Neuronal stem cell (in vitro differentiated cells): ENCODE results near the gene IQUB.
"Not testable (repeated sequence)": the region's sequence is repeated elsewhere in the genome, so short reads cannot be mapped to it uniquely, and the experiment has no call there.

Source experiments
- DNase-seq: peaks from one replicate; pipeline ENCODE4 v3.0.0-alpha.2; 2013; ENCODE audit warnings: low spot score
- H2AFZ ChIP-seq: one replicate; pipeline ENCODE4 v1.6.1; 2013; ENCODE audit warnings: mild to moderate bottlenecking, low read length, inconsistent platforms
- H2AK5ac ChIP-seq: 2 replicates; pipeline ENCODE4 v1.6.1; 2013; ENCODE audit warnings: low read depth, mild to moderate bottlenecking, inconsistent platforms, low read length, moderate library complexity, mixed read lengths
- H2BK120ac ChIP-seq: 2 replicates; pipeline ENCODE4 v1.6.1; 2013; ENCODE audit warnings: low read depth, mild to moderate bottlenecking, inconsistent platforms, low read length, moderate library complexity, mixed read lengths
- H2BK12ac ChIP-seq: one replicate; pipeline ENCODE4 v1.6.1; 2013; ENCODE audit warnings: low read length, inconsistent platforms
- H2BK15ac ChIP-seq: 2 replicates; pipeline ENCODE4 v1.6.1; 2013; ENCODE audit warnings: mild to moderate bottlenecking, low read length, inconsistent platforms, mixed read lengths
- H2BK5ac ChIP-seq: one replicate; pipeline ENCODE4 v1.6.1; 2013; ENCODE audit warnings: inconsistent platforms, mild to moderate bottlenecking, low read length, moderate library complexity
- H3K14ac ChIP-seq: one replicate; pipeline ENCODE4 v1.6.1; 2013; ENCODE audit warnings: low read length, inconsistent platforms
- H3K18ac ChIP-seq: 2 replicates; pipeline ENCODE4 v1.6.1; 2013; ENCODE audit warnings: low read length, inconsistent platforms
- H3K23ac ChIP-seq: 2 replicates; pipeline ENCODE4 v1.6.1; 2013; ENCODE audit warnings: low read depth, mild to moderate bottlenecking, mixed read lengths, low read length, inconsistent platforms; ENCODE audit not compliant: poor library complexity
- H3K27ac ChIP-seq: replicated peaks from 3 replicates; pipeline ENCODE4 v1.5.1; 2013; ENCODE audit warnings: low read length, inconsistent platforms
- H3K27me3 ChIP-seq, 3 experiments: 2 replicates each; pipeline ENCODE4 v1.6.1; 2013; ENCODE audit warnings: low read length in 3 of 3, mild to moderate bottlenecking in 2 of 3, inconsistent platforms in 1 of 3, low read depth in 1 of 3, mixed read lengths in 1 of 3, moderate library complexity in 1 of 3; ENCODE audit not compliant: control insufficient read depth in 3 of 3, insufficient read depth in 3 of 3
- H3K36me3 ChIP-seq, 2 donors: replicated peaks in 1 of 2; 2 replicates each; pipeline ENCODE4 v1.6.1; 2013; ENCODE audit warnings: low read length in 2 of 2; ENCODE audit not compliant: control insufficient read depth in 2 of 2, insufficient read depth in 2 of 2
- H3K4ac ChIP-seq: 2 replicates; pipeline ENCODE4 v1.6.1; 2013; ENCODE audit warnings: inconsistent platforms, mild to moderate bottlenecking, low read length, moderate library complexity
- H3K4me1 ChIP-seq, 2 donors: 1 replicate in 1 of 2; 2 replicates in 1 of 2; pipeline ENCODE4 v1.6.1; 2013; ENCODE audit warnings: low read length in 2 of 2, low read depth in 1 of 2; ENCODE audit not compliant: control insufficient read depth in 2 of 2, insufficient read depth in 1 of 2
- H3K4me2 ChIP-seq: one replicate; pipeline ENCODE4 v1.6.1; 2013; ENCODE audit warnings: mild to moderate bottlenecking, low read length, inconsistent platforms; ENCODE audit not compliant: insufficient read depth, poor library complexity, severe bottlenecking
- H3K4me3 ChIP-seq, 2 donors: 2 replicates each; pipeline ENCODE4 v1.5.1; 2013; ENCODE audit warnings: low read length in 2 of 2, mild to moderate bottlenecking in 2 of 2, inconsistent platforms in 1 of 2, moderate library complexity in 1 of 2
- H3K79me1 ChIP-seq: one replicate; pipeline ENCODE4 v1.6.1; 2013; ENCODE audit warnings: low read depth, mild to moderate bottlenecking, inconsistent platforms, low read length, moderate library complexity
- H3K9ac ChIP-seq: one replicate; pipeline ENCODE4 v1.6.1; 2013; ENCODE audit warnings: mild to moderate bottlenecking, low read depth, low read length, inconsistent platforms; ENCODE audit not compliant: poor library complexity
- H3K9me3 ChIP-seq, 2 donors: replicated peaks in 1 of 2; 2 replicates each; pipeline versions ENCODE3 to v1.6.1; 2013; ENCODE audit warnings: low read length in 2 of 2, mild to moderate bottlenecking in 2 of 2, inconsistent platforms in 1 of 2, low read depth in 1 of 2, mixed read lengths in 1 of 2, moderate library complexity in 1 of 2; ENCODE audit not compliant: control insufficient read depth in 2 of 2, insufficient read depth in 1 of 2
- H4K8ac ChIP-seq: one replicate; pipeline ENCODE4 v1.6.1; 2013; ENCODE audit warnings: low read depth, mild to moderate bottlenecking, inconsistent platforms, low read length, moderate library complexity
- H4K91ac ChIP-seq: one replicate; pipeline ENCODE4 v1.6.1; 2013; ENCODE audit warnings: low read length, low read depth, mild to moderate bottlenecking, inconsistent platforms; ENCODE audit not compliant: poor library complexity
- WGBS, 2 donors: extraction: QIAGEN DNeasy Blood & Tissue Kit; methylation state at CpG; one replicate each; pipeline ENCODE4 v1.1.7; 2013; ENCODE audit warnings: missing lambda C conversion rate in 2 of 2, mixed read lengths in 1 of 2; ENCODE audit not compliant: insufficient read length in 2 of 2, insufficient replicate concordance in 1 of 2; ENCODE audit errors: extremely low coverage in 2 of 2; 5-methylcytosine and 5-hydroxymethylcytosine counted together

Gene IQUB

DNA sequence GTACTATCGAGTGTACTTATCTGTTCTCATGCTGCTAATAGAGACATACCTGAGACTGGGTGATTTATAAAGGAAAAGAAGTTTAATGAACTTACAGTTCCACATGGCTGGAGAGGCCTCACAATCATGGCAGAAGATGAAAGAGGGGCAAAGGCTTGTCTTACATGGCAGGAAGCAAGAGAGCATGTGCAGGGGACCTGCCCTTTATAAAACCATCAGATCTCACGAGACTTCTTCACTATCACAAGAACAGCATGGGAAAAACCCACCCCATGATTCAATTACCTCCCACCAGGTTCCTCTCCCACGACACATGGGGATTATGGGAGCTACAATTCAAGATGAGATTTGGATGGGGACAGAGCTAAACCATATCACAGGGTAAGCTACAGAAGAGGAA lies 18.8 kb upstream of the IQUB start:
- Histone ChIP-seq H3K27ac (no peak overlapping the region), H4K91ac (no peak overlapping the region), H2BK12ac (no peak overlapping the region), H2BK120ac (no peak overlapping the region), H3K9me3 (peaks cover 0 to 2% of the 10 kb centered on the region in 2 donors), H3K18ac (no peak overlapping the region), H3K4me1 (peaks cover 0 to 3% of the 10 kb centered on the region in 2 donors), H3K4me3 (no peak overlapping the region), H4K8ac (no peak overlapping the region), H3K27me3 (no peaks in the 10 kb centered on the region), H3K4me2 (no peak overlapping the region), H2AFZ (no peak overlapping the region), H3K9ac (no peak overlapping the region), H2BK15ac (no peak overlapping the region), H3K79me1 (peaks cover 2% of the 10 kb centered on the region), H3K23ac (no peak overlapping the region), H3K14ac (no peak overlapping the region), H3K36me3 (peaks cover 6 to 77% of the 10 kb centered on the region in 2 donors), H2AK5ac (no peak overlapping the region), H3K4ac (no peak overlapping the region), H2BK5ac (no peak overlapping the region)
- WGBS, 2 donors, result no CpG with 5 or more reads among the region's 3 CpGs
- DNase-seq, result no peak

DNA sequence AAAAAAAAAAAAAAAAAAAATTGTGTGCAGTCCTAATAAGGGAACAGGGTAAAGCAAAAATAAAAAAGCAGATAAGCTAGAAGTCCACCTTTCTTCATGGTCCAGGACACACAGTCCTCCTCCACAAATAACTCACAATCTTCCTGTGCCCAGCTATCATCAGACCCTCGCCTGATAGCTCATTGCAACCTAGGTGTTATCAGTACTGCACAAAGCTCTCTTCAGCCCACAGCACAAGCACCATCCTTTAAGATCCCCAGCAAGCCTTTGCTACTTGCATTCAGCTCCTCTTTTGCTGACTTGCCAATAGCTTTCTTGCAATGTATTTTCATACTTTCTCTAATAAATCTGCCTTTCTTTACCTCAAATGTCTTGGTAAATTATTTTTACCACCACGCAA lies 18.2 kb upstream of the IQUB start:
- no peak overlapping the region for H3K4ac ChIP-seq
- peaks cover 0 to 3% of the 10 kb centered on the region in 2 donors for H3K4me1 ChIP-seq
- H3K18ac ChIP-seq, result no peak overlapping the region
- H2BK15ac ChIP-seq, result no peak overlapping the region
- no peak overlapping the region for H3K4me2 ChIP-seq
- no peak overlapping the region for H4K91ac ChIP-seq
- H3K27me3 ChIP-seq, result no peaks in the 10 kb centered on the region
- H3K23ac ChIP-seq, result no peak overlapping the region
- H3K36me3 ChIP-seq, result peaks cover 6 to 82% of the 10 kb centered on the region in 2 donors
- no peak overlapping the region for H2AFZ ChIP-seq
- H3K79me1 ChIP-seq, result peaks cover 2% of the 10 kb centered on the region
- H3K9ac ChIP-seq, result no peak overlapping the region
- H3K9me3 ChIP-seq, result peaks cover 0 to 2% of the 10 kb centered on the region in 2 donors
- 100% methylated on average over 1 of the region's 2 CpGs; no CpG with 5 or more reads in 1 of the 2 donors for WGBS, 2 donors
- no peak overlapping the region for H2BK12ac ChIP-seq
- no peak for DNase-seq
- H2BK5ac ChIP-seq, result no peak overlapping the region
- H4K8ac ChIP-seq, result no peak overlapping the region
- no peak overlapping the region for H2BK120ac ChIP-seq
- H2AK5ac ChIP-seq, result no peak overlapping the region
- H3K14ac ChIP-seq, result no peak overlapping the region
- no peak overlapping the region for H3K27ac ChIP-seq
- H3K4me3 ChIP-seq, result no peak overlapping the region

DNA sequence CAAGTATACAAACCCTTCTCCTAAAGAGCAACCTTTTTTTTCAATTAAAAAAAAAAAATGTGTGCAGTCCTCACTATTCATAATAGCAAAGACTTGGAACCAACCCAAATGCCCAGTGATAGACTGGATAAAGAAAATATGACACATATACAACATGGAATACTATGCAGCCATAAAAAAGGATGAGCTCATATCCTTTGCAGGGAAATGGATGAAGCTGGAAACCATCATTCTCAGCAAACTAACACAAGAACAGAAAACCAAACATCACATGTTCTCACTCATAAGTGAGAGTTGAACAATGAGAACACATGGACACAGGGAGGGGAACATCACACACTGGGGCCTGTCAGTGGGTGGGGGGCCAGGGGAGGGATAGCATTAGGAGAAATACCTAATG lies 17.7 kb upstream of the IQUB start:
- not testable (repeated sequence) for H3K9ac ChIP-seq, H3K14ac ChIP-seq, H3K79me1 ChIP-seq, H2BK5ac ChIP-seq, H3K4me2 ChIP-seq, H2BK120ac ChIP-seq, H4K91ac ChIP-seq, H3K27me3 ChIP-seq, H2BK12ac ChIP-seq, H4K8ac ChIP-seq, H3K4me3 ChIP-seq, H3K4ac ChIP-seq, H2AFZ ChIP-seq, DNase-seq, H3K9me3 ChIP-seq, H2AK5ac ChIP-seq, H3K23ac ChIP-seq, H3K18ac ChIP-seq, H3K27ac ChIP-seq, H3K4me1 ChIP-seq, H2BK15ac ChIP-seq
- H3K36me3 ChIP-seq, result peaks cover 6 to 87% of the 10 kb centered on the region in 2 donors

DNA sequence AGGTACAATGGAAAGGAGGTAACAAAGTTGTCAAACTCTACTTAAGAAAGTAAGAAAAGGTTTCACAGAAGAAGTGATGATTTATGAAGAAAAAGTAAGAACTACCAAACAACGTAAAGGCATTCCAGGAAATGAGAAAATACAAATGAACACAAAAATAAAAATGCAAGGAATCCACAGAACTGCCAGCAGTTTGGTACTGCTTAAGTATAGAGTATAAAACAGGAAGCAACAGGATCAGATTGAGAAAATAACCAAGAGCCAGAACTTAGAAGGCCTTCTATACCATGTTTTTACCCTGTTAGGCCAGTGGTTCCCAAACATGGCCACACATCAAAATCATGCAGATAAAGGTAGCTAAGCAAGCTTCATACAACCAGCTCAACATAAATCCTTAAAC lies 14.0 kb upstream of the IQUB start:
- Histone ChIP-seq H3K4ac (no peak overlapping the region), H2BK5ac (no peak overlapping the region), H3K4me1 (no peaks in the 10 kb centered on the region), H2BK120ac (no peak overlapping the region), H3K18ac (no peak overlapping the region), H4K91ac (no peak overlapping the region), H3K27me3 (no peaks in the 10 kb centered on the region), H3K4me3 (no peak overlapping the region), H2BK15ac (no peak overlapping the region), H3K27ac (no peak overlapping the region), H4K8ac (no peak overlapping the region), H3K9ac (no peak overlapping the region), H3K9me3 (peaks cover 0 to 2% of the 10 kb centered on the region in 2 donors), H3K4me2 (no peak overlapping the region), H3K79me1 (no peaks in the 10 kb centered on the region), H3K14ac (no peak overlapping the region), H3K23ac (no peak overlapping the region), H2BK12ac (no peak overlapping the region), H2AFZ (no peak overlapping the region), H3K36me3 (peaks cover 6 to 80% of the 10 kb centered on the region in 2 donors), H2AK5ac (no peak overlapping the region)
- no peak for DNase-seq
- WGBS, 2 donors, result no CpG with 5 or more reads among the region's 1 CpG
